ENCODE results near the gene GRIFIN. TPM values are rescaled to one million over a fixed set of nuclear protein-coding genes. Genes with fewer than 3 reads are reported as not detected.

The GRIFIN gene
- total and polyA plus RNA-seq, 2 donors (not counting 1 experiment from before 2014, with no cell fraction given), result not detected

GRCh38 chr7:2482725-2483451 is 6.7 kb upstream of the GRIFIN start:
- peaks cover 0 to 7% (median 0%) of the 10 kb centered on the region in 4 experiments for H3K27me3 ChIP-seq (replicated peaks in 1 of 4; ENCODE audit: control extremely low read depth in 1 of 4, control insufficient read depth in 3 of 4, insufficient read depth in 4 of 4, low read length in 3 of 4)
- Mint-ChIP-seq H3K4me3 (no peak overlapping the region), H3K9me3 (ENCODE audit: insufficient read depth) (no peaks in the 10 kb centered on the region), H3K4me1 (peaks cover 4% of the 10 kb centered on the region), H3K27me3 (no peaks in the 10 kb centered on the region), H3K27ac (no peak overlapping the region)
- no peak overlapping the region for H2AFZ ChIP-seq (ENCODE audit: insufficient read depth, low read depth, low read length, poor library complexity, severe bottlenecking)
- POLR2A ChIA-PET, result no interaction called here
- no peak overlapping the region for H3K4me2 ChIP-seq (replicated peaks; ENCODE audit: low read depth, low read length, poor library complexity, severe bottlenecking)
- no peak overlapping the region for H3K27ac ChIP-seq (ENCODE audit: low read length in 2 of 2)
- ATAC-seq (ENCODE audit: low read depth) (no peak), DNase-seq (no peak)
- no peak overlapping the region for H3K4me3 ChIP-seq (ENCODE audit: control extremely low read depth in 1 of 5, extremely low read depth in 1 of 5, insufficient read depth in 1 of 5, low read depth in 2 of 5, low read length in 4 of 5)
- no peaks in the 10 kb centered on the region for H4K20me1 ChIP-seq (ENCODE audit: control insufficient read depth, insufficient read depth, low read length, poor library complexity, severe bottlenecking)
- peaks cover 0 to 17% (median 7%) of the 10 kb centered on the region in 3 donors for H3K9me3 ChIP-seq (ENCODE audit: control extremely low read depth in 1 of 3, control insufficient read depth in 2 of 3, insufficient read depth in 1 of 3, low read length in 2 of 3)
- TF ChIP-seq EZH2 (IDR thresholded peaks at IDR 0.05; ENCODE audit: borderline replicate concordance, insufficient read depth, low read depth, low read length, poor library complexity, severe bottlenecking), result no peak
- TF ChIP-seq, protein P1, sequence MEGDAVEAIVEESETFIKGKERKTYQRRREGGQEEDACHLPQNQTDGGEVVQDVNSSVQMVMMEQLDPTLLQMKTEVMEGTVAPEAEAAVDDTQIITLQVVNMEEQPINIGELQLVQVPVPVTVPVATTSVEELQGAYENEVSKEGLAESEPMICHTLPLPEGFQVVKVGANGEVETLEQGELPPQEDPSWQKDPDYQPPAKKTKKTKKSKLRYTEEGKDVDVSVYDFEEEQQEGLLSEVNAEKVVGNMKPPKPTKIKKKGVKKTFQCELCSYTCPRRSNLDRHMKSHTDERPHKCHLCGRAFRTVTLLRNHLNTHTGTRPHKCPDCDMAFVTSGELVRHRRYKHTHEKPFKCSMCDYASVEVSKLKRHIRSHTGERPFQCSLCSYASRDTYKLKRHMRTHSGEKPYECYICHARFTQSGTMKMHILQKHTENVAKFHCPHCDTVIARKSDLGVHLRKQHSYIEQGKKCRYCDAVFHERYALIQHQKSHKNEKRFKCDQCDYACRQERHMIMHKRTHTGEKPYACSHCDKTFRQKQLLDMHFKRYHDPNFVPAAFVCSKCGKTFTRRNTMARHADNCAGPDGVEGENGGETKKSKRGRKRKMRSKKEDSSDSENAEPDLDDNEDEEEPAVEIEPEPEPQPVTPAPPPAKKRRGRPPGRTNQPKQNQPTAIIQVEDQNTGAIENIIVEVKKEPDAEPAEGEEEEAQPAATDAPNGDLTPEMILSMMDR (IDR thresholded peaks at IDR 0.05), result no peak
- no peaks in the 10 kb centered on the region for H3K79me2 ChIP-seq (ENCODE audit: control insufficient read depth, insufficient read depth, low read length)
- H3K36me3 ChIP-seq (replicated peaks in 1 of 2; ENCODE audit: control extremely low read depth in 1 of 2, control insufficient read depth in 1 of 2, extremely low read depth in 1 of 2, insufficient read depth in 2 of 2, low read length in 1 of 2), result no peaks in the 10 kb centered on the region
- peaks cover 2 to 6% of the 10 kb centered on the region in 2 donors for H3K4me1 ChIP-seq (ENCODE audit: control insufficient read depth in 2 of 2, insufficient read depth in 2 of 2, low read length in 2 of 2)
- H3K9ac ChIP-seq (ENCODE audit: low read length), result no peak overlapping the region
- CTCF ChIA-PET, result interaction anchor here (1.0 to 1.5 kb wide), 2 partner anchors 28 to 71 kb away, joined by 3 read pairs; no protein-coding TSS in a partner anchor
- 84% methylated on average over 9 of the region's 10 CpGs for WGBS (ENCODE audit: insufficient coverage)
- intact Hi-C loops (cut with micrococcal nuclease), result no loop called here

- Histone ChIP-seq H3K27me3 (replicated peaks in 1 of 4; ENCODE audit: control extremely low read depth in 1 of 4, control insufficient read depth in 3 of 4, insufficient read depth in 4 of 4, low read length in 3 of 4) (no peaks in the 10 kb centered on the region), H3K36me3 (replicated peaks in 1 of 2; ENCODE audit: control extremely low read depth in 1 of 2, control insufficient read depth in 1 of 2, extremely low read depth in 1 of 2, insufficient read depth in 2 of 2, low read length in 1 of 2) (no peaks in the 10 kb centered on the region), H3K4me3 (ENCODE audit: control extremely low read depth in 1 of 5, extremely low read depth in 1 of 5, insufficient read depth in 1 of 5, low read depth in 2 of 5, low read length in 4 of 5) (no peak overlapping the region), H3K27ac (ENCODE audit: low read length in 2 of 2) (no peak overlapping the region), H3K4me1 (ENCODE audit: control insufficient read depth in 2 of 2, insufficient read depth in 2 of 2, low read length in 2 of 2) (peaks cover 14 to 17% of the 10 kb centered on the region in 2 donors), H3K9ac (ENCODE audit: low read length) (no peak overlapping the region), H3K79me2 (ENCODE audit: control insufficient read depth, insufficient read depth, low read length) (no peaks in the 10 kb centered on the region), H2AFZ (ENCODE audit: insufficient read depth, low read depth, low read length, poor library complexity, severe bottlenecking) (no peak overlapping the region), H3K9me3 (ENCODE audit: control extremely low read depth in 1 of 3, control insufficient read depth in 2 of 3, insufficient read depth in 1 of 3, low read length in 2 of 3) (peaks cover 0 to 17% (median 7%) of the 10 kb centered on the region in 3 donors), H4K20me1 (ENCODE audit: control insufficient read depth, insufficient read depth, low read length, poor library complexity, severe bottlenecking) (no peaks in the 10 kb centered on the region), H3K4me2 (replicated peaks; ENCODE audit: low read depth, low read length, poor library complexity, severe bottlenecking) (no peak overlapping the region)
- POLR2A ChIA-PET, result interaction anchor here (1.3 kb wide), 1 partner anchor 30 kb away, joined by 3 read pairs; no protein-coding TSS in a partner anchor
- ATAC-seq (ENCODE audit: low read depth) (no peak), DNase-seq (no peak)
- 100% methylated on average over 2 of the region's 4 CpGs for WGBS (ENCODE audit: insufficient coverage)
- TF ChIP-seq, protein P1 (IDR thresholded peaks at IDR 0.05), result no peak
- TF ChIP-seq EZH2 (IDR thresholded peaks at IDR 0.05; ENCODE audit: borderline replicate concordance, insufficient read depth, low read depth, low read length, poor library complexity, severe bottlenecking), result no peak
- Mint-ChIP-seq H3K27ac (no peak overlapping the region), H3K9me3 (ENCODE audit: insufficient read depth) (no peaks in the 10 kb centered on the region), H3K4me1 (peaks cover 12% of the 10 kb centered on the region), H3K27me3 (no peaks in the 10 kb centered on the region), H3K4me3 (no peak overlapping the region)
- intact Hi-C loops (cut with micrococcal nuclease), result no loop called here
- CTCF ChIA-PET, result interaction anchor here (0.5 to 4.8 kb wide), 5 partner anchors 12 to 229 kb away, joined by 3 to 29 read pairs (median 3); no protein-coding TSS in a partner anchor
These were observed 5.0 kb upstream of the GRIFIN start for GRCh38 chr7:2481195-2481594.
